GM21390 (cell line): Measurements from ENCODE around the gene HUNK.
"Not testable (repeated sequence)": the region's sequence is repeated elsewhere in the genome, so short reads cannot be mapped to it uniquely, and the experiment has no call there.

Experiments used
- ATAC-seq: cut with Tn5 transposase; IDR thresholded peaks from one replicate; pipeline ENCODE4 v1.9.1; 2021; ENCODE audit not compliant: unreplicated experiment

Gene HUNK

DNA sequence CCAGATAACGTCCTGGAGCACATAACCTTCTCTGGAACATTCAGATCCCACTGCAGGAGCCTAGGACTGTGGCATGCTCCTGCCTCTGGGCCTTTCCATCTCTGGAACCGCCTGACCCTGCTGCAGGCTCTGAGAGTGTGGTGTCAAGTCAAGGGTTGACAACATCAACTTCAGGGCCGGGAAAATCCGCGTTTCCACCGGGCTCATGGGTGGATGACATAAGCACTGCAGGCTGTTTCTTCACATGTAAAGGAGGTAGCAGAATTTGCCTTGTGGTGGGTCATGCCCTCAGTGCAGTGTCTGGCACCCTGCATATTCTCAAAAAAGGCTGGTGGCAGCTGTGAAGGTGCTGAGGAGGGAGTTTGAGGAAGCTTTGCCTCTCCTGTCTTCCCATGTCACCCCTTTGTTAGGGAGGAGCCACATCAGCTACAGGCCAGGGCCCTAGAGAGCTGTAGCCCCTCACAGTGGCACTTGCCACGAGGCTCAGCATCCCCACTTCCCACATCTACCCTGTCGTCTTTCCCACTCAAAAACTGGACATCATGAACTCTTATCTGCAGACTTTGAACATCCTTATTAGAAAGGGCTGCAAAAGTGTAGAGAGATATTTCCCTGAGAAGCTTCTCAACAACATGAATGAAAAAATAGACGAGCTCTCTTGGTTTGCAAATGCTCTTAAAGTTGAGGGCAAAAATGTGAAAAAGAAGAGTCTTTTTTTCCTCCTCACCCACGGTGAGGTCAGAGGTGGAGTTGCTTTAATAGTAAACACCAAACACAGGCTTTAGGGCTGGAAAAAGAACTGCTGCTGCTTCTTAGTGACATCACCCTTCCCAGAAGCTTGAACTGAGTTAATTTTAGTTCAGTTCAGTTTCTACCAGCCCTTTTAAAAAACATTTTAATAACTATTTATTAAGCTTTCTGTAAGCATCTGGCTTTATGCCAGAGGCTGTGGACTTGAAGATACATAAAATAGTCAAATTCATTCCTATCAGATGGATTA is 121.3 kb downstream of the HUNK start:
- ATAC-seq, result no peak

DNA sequence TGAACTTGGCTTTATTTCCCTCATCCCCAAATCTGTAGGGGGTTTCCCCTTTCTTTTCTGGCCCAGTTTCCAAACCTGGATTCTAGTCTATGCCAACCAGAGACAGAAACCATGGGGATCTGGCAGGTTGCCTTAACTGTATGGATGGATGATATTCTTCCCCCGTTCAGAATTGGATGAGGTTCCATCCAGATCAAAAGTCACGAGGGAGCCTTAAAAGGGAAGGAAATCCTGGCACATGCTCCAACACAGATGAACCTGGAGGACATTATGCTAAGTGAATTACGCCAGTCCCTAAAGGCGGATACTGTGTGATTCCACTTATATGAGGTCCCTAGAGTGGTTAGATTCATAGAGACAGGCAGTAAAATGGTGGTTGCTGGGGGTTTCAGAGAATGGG is 124.4 kb downstream of the HUNK start:
- no peak for ATAC-seq

DNA sequence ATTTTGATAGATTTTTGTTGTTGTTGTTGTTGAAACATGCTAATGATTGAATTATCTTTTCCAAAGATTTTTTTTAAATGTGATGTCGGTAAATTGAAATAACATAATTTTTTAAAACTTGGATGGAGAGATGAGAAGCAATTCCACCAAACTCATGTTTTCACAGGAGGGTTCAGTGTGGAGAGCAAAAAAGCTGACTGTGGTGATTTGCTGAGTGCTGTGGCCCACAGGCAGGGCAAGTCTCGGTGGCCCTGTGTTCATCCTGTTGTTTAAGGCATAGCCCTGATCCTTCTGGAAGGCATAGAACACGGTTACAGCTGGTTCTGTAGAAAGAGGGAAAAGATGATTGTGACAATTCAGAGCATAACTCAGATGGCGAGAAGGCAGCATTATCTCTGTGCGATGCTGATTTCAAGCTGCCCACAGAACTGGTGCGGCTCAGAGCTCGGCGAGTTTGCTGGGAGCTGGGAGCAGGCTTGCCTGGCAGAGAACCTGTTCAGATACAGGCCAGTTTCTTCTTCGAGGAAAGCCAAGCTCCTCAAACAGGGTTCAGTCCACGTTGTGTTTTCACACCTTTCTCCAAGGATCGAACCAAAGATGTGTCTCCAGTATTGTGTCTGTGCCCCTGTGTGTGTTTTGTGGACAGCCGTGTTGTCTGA is 127.1 kb downstream of the HUNK start:
- no peak for ATAC-seq

DNA sequence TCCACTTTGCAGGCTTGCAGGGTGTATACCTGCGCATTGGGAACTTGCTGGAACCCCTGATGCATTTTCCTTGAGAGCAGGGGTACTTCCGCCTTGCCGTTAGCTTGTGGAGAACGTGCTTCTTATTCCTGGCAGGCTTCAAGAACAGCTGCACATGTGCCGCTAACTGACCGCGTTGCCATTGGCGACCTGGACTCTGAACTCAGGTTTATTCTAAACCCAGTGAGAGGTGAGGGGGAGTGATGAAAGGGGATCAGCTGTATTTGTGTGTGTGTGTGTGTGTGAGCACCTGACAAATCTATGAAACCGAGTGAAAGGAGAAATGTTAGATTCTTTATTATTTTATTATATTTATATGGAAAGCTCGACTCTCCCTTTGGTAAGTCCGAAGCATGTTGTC is 128.6 kb downstream of the HUNK start:
- no peak for ATAC-seq

DNA sequence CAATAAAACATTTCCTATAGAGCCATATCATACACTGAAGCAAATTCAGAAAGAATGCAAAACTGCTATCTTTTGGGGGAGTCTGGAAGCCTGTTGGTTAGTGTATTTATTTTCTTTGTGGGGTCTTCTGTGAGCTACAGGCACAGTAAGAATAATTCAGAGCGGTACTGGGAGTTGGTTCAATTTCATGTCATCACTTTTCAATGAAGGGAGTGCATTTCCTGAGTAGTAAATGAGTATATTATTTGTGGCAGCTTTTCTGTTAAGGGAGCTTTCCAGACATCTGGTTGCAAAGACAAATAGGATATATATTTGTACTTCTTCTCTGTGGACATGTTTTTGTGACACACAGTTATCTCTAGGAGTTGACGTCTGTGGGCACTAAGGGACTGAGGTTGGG is 130.6 kb downstream of the HUNK start:
- ATAC-seq, result no peak

DNA sequence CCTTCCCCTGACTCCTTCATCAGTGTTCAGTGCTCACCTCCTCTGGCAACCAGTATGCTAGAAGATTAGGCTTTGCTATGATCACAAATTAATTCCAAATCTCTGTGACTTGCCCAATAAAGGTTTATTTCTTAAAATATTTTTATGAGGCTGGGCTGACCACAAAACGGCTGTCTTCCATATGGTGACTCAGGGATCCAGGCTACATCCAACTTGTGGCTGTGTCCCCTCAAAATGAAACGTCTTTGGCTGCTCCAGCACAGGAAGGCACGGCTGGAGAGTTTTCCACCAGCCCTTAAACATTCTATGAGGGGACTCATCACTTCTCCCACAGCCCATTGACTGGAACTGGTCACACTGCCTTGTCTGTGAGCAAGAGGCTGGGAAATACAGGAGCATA is 131.5 kb downstream of the HUNK start:
- ATAC-seq, result no peak

DNA sequence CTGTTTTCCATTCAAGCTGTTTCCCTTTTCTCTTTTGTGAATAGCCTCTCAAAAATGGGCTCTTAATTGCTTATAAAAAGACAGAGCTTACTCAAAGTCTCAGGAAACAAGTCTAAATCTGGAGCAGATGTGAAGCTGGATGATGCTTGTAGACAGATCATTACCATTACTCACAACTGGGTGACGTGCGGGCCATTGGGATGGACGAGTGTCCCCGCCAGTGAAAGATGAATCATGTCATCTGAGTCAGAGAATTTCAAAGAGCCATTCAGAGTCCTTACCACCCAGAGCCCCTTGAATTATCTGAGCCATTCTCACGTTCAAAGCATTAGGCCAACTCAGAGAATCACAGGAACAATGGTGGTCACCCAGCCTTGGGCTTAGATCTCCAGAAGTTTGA is 134.6 kb downstream of the HUNK start:
- ATAC-seq, result no peak

DNA sequence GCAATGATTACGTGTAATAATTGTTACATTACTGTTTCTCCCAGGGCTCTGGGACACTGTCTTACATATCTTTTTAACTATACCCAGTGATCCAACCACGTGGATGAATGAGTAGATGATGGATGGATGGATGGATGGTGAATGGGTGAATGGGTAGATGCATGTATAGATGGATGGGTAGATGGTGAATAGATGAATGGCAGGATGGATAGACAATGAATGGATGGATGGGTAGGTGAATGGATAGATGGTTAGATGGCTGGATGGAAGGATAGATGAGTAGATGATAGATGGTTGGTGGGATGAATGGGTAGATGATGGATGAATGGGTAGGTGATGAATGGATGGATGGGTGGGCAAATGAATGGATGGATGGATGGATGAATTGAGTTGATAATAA is 135.9 kb downstream of the HUNK start:
- ATAC-seq, result no peak

DNA sequence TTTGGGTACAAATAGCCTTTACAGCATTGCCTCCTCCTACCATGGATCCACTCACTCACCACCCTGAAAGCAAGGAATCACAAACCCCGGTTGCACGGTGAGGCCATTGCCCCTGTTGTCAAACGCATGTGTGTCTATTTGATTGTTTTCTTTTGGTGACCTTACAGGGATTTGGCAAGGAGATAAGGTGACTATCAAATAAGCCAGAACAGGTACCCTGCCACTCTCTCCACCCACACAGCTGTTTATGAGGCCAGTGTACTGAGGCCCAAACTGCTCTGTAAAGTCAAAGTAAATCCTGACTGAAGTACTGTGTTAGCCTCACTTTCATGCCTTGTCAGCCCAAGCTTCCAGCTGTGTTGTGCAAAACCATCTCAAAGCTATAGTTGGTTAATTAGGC is 136.4 kb downstream of the HUNK start:
- no peak for ATAC-seq

DNA sequence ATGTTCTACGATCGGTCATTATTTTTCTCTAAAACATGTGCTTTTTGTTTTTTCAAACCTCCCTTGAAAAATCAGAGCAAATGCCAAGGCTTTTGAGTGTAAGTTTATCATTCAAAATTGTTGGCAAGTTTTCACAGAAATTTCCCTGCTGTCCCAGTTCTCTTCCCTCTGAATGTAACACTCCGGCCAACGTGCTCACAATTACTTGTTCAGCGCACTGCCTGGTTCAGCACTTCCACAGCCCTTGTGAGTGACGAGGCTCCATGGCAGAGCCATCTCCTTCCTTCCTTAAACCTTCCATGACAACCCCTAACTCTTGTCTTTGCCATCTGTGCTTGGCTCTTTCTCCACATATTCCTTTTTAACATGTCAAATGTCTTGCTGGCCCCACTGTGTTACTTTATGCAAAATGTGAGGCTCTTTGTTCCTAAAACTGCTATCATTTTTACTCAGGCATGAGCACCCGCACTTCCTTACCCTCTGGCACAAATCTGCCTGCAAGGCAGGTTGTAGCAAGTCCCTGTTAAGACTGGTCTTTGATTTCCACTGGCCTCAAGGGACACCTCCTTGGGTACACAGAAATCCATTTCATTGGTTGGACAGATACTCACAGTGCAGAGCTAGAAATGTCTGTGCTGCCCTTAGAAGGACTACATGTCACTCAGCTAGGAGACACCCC is 142.8 kb downstream of the HUNK start:
- no peak for ATAC-seq

DNA sequence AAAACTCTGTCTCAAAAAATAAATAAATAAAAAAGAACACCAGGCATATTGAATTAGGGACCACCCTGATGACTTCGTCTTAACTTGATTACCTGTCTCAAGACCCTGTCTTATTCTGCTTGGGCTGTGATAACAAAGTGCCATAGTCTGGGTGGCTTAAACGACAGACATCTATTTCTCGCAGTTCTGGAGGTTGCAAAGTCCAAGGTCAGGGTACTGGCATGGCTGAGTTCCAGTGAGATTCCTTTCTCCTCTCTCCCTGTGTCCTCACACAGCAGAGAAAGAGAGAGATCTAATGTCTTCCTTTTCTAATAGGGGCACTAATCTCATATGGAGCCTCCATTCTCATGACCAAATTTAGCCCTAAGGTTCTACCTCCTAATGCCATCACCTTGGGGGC is 145.6 kb downstream of the HUNK start:
- no peak for ATAC-seq

DNA sequence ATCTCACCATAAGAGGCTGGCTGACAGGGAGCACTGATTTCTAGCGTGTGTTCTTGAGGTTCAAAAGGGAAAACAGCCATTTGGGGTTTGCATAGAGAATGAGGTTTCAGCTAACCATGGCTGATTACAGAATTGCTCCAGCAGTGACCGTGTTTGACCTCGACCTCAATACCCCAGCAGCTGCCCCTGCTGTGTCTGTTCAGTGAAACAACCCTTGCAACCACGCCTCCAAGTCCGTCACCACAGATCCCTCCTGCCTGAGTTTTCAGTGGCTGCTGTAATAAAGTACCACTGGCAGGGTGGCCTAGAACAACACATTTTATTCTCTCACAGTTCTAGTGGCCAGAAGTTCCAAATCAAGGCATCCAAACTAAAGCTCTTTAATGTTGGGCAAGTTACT is 147.7 kb downstream of the HUNK start:
- no peak for ATAC-seq

DNA sequence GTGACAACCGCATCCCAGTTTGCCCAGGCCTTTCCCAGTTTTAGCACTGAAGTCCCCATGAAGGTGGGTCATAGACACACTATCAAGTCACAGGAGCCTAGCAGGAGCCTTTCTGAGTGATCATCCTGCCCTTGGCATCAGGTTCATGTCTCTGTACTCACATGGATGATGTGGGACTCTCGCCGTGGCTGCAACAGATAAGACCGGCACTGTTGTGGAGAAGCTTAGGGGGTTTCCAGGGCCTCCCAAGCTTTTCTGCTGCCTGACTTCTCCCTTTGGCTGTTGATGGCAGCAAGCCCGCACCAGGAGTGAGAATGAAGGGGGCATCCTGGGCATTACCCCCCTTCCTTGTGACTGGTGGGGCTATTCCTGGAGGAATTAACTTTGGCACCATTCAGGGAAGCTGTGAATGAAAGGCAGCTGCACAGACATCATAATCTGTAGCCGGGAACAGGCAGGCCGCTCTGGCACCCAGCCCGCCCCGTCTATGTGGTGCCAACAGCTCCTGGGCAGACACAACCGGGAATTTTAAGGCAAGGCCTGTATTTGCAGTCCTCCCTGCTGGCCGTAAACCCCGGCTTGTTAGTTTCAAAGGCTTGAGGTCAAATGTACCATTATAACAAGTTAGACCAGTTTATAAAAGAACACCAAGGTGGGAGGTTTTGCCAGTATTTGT is 148.6 kb downstream of the HUNK start:
- no peak for ATAC-seq

DNA sequence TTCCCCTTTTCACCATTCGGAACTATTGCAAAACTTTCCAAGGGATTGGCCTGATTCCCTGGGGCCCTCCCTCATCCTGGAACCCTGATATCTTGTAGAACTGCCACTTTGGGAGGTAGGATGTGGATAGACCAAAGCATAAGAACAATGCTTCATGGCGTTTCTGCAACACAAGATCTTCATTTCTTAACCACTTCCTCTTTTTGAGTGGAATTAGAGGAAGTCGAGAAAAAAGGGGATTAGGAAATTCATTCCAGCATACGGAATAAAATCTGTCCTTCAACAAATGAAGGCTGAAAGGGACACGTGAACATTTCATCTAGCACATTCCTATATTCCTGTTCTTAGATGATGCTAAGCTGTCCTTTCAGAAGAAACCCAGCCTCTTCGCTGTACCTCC is 149.3 kb downstream of the HUNK start:
- no peak for ATAC-seq

DNA sequence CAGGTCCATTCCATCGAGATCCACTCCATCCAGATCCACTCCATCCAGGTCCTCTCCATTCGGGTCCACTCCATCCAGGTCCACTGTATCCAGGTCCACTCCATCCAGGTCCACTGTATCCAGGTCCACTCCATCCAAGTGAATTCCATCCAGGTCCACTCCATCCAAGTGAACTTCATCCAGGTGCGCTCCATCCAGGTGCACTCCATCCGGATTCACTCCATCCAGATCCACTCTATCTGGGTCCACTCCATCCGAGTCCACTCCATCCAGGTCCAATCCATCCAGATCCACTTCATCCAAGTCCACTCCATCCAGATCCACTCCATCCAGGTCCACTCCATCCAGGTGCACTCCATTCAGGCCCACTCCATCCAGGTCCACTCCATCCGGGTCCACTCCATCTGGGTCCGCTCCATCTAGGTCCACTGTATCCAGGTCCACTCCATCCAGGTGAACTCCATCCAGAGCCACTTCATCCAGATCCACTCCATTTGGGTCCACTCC is 157.4 kb downstream of the HUNK start:
- ATAC-seq, result no peak

DNA sequence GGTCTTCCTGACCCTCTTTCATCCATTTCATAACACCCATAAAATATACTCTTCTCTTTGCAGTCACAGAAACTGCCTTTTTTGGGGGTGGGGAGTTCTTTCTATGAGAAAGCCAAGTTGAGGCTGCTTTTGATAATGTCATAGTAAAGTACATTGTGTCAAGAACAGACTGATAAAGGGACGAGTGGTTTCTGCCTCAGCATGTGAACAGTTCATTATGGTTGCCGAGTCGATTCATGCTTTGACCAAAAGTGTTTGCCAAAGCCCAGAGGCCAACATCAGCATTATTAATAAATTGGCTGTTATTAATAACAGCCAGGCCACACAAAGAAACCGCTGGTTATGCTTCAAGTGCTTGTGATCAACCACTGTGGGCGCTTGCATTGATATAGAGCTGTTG is 162.0 kb downstream of the HUNK start:
- no peak for ATAC-seq

DNA sequence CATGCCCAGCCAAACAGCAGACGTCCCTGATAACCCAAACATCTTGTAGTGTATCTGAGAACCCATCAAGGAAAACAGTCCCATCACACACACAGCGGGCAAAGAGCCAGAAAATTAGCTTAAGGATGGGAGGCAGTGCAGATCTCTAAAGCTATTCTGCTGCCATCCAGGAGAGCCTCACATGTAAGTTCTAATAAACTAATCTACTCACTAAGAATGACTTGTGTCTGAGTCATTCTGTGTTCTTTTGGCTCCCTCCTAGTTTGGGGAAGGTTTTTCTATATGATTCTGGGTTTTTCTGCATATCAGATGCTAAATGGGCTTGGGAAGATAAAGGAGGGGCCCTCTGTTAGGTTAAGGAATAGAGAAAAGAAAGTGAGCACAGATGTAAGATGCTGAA is 162.8 kb downstream of the HUNK start:
- ATAC-seq, result no peak

DNA sequence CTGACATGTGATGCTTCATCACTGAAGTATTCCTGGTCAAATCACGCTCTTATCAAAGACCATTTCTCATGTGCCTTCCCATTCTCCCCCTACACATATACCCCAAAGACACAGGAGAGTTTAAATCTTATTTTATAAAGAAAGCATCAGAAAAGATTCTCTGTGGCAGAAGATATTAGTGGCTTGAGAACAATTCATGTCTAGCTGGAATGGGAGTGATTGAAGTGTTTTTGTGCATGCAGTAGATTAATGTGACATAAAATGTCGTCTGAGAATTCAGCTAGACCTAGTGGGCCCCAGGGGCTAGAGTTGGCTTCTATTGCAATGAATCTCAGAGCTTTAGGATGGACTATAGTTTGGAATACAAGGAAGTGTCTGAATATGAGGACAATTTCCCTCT is 163.9 kb downstream of the HUNK start:
- ATAC-seq, result no peak

DNA sequence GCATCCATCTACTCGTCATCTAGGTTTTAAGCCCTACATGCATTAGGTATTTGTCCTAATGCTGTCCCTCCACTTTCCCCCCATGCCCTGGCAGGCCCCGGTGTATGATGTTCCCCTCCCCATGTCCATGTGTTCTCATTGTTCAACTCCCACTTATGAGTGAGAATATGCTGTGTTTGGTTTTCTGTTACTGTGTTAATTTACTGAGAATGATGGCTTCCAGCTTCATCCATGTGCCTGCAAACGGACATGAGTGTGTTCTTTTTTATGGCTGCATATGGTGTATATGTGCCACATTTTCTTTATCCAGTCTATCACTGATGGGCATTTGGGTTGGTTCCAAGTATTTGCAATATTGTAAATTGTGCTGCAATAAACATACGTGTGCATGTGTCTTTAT is 165.9 kb downstream of the HUNK start:
- not testable (repeated sequence) for ATAC-seq

DNA sequence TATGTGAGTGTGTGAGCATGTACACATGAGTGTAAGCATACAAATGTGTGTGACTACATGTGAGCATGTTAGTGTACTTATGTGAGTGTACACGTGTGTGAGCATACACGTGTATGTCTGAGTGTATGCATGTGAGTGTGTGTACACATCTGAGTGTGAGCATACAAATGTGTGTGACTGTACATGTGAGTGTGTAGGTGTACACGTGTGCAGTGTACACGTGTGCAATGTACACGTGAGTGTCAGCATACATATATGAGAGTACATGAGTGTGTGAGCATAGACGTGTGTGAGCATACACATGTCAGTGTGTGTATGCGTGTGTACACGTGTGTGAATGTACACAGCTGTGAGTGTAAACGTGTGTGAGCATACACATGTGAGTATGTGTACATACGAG is 170.6 kb downstream of the HUNK start:
- no peak for ATAC-seq
